Vagina (tissue), 2 donors: Measurements from ENCODE around the gene ADARB2.

ENCODE experiments used
- POLR2A ChIP-seq, 2 donors: fragments of 450-650 bp; IDR thresholded peaks; one replicate each; pipeline ENCODE4 v1.6.1; 2017; ENCODE audit warnings: antibody characterized with exemption in 2 of 2, mild to moderate bottlenecking in 2 of 2, moderate library complexity in 2 of 2
- POLR2AphosphoS5 ChIP-seq, 2 donors: sonication (generic); formaldehyde crosslinking; IDR thresholded peaks; one replicate each; pipeline ENCODE4 v1.9.0; 2017; ENCODE audit warnings: antibody characterized with exemption in 2 of 2, mild to moderate bottlenecking in 2 of 2, low read depth in 1 of 2; ENCODE audit not compliant: insufficient read depth in 1 of 2
- TF ChIP-seq, protein P1 (sequence below), 3 experiments: fragments of 450-650 bp in 2 of 3; fragments of 200-600 bp in 1 of 3; sonication (generic) in 1 of 3; IDR thresholded peaks; one replicate each; pipeline ENCODE4 v1.5.1; 2017 to 2019; ENCODE audit warnings: antibody characterized with exemption in 3 of 3, mild to moderate bottlenecking in 2 of 3, moderate library complexity in 2 of 3

DNA sequence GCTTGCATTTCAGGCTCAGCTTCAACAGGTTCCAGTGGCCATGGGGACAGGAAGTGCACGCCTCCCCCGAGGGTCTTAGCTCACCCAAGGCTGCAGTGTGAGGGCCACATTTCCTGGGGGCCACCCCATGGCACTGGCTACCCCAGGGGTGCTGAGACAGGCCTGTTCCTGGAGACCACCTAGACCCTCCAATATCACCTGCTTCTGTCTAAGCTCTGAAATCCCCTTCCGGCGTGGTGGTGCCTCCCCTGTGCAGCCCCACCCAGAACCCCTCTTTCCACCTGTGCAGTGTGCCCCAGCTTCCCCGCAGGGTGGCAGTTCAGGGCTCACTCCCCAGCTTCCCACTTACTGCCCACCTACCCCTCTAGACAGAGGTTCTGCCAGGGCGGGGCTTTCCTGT, 83.1 kb downstream of the ADARB2 start:
- TF ChIP-seq, protein P1, sequence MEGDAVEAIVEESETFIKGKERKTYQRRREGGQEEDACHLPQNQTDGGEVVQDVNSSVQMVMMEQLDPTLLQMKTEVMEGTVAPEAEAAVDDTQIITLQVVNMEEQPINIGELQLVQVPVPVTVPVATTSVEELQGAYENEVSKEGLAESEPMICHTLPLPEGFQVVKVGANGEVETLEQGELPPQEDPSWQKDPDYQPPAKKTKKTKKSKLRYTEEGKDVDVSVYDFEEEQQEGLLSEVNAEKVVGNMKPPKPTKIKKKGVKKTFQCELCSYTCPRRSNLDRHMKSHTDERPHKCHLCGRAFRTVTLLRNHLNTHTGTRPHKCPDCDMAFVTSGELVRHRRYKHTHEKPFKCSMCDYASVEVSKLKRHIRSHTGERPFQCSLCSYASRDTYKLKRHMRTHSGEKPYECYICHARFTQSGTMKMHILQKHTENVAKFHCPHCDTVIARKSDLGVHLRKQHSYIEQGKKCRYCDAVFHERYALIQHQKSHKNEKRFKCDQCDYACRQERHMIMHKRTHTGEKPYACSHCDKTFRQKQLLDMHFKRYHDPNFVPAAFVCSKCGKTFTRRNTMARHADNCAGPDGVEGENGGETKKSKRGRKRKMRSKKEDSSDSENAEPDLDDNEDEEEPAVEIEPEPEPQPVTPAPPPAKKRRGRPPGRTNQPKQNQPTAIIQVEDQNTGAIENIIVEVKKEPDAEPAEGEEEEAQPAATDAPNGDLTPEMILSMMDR (IDR thresholded peaks at IDR 0.05) = no peak
- no peak for TF ChIP-seq POLR2A (IDR thresholded peaks at IDR 0.05)
- no peak for TF ChIP-seq POLR2AphosphoS5 (IDR thresholded peaks at IDR 0.05; ENCODE audit: insufficient read depth in 1 of 2, low read depth in 1 of 2)
